NCI-H774 (cell line): ENCODE measurements around the gene GAS7.

Experiments used
- DNase-seq: peaks from one replicate; lab custom pipeline; 2025; lab: John Stamatoyannopoulos, UW

The GAS7 gene

DNA sequence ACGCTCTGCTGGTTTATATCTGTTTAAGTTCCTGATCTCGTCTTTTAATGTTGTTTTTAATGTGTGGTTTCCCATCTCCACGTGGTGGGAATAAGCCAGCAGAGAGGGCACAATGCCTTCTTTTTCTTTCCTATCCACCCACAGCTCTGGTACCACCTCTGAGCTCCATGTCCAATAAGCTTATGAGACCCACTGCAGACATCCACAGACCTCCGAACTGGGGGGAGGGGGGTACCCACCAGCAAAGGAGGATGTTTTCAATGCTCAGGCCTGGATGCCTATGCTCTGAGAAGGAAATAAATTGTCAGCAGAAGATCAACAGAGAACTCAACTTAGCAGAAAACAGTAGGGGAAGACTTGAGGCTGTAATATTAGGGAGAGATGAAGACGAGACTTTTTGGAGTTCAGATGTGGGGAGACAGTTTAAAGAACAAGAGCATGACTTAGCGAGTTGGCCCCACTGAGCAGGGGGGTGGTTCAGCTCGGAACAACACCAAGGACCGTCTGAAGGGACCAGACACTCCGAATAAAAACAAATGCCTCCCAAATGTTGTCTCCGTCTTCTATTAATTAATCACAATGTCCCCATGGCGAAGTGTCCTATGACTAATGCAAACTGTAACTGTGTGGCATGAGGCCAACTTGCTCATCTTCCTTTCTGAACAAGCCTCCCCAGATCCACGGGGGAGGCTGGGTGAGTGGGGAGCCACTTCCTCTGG lies 62.7 kb downstream of the GAS7 start:
- no peak for DNase-seq

DNA sequence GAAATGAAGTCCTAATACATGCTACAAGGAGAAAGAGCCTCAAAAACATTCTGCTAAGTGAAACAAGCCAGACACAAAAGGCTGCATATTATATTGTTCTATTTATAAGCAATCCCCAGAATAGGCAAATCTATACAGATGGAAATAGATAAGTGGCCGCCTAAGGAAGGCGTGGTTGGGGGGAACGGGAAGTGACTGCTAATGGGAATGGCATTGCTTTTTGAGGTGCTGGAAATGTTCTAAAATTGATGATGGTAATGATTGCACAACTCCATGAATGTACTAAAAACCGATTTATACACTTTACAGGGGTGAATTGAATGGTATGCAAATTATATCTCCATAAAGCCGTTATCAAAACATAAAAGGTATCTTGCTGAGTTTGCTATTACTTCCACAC lies 67.7 kb downstream of the GAS7 start:
- no peak for DNase-seq

DNA sequence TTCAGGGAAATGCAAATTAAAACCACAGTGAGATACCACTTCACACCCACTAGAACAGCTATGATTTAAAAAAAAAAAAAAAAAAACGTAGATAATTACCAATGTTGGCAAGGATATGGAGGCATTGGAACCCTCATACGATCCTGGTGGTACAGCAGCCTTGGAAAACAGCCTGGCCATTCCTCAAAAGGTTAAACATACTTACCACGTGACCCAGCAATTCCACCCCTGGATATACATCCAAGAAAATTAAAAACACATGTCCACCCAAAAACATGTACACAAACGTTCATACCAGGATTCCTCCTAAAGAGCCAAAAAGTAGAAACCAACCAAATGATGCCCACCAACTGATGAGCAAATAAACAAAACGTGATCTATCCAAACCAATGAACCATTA lies 68.1 kb downstream of the GAS7 start:
- DNase-seq = no peak

DNA sequence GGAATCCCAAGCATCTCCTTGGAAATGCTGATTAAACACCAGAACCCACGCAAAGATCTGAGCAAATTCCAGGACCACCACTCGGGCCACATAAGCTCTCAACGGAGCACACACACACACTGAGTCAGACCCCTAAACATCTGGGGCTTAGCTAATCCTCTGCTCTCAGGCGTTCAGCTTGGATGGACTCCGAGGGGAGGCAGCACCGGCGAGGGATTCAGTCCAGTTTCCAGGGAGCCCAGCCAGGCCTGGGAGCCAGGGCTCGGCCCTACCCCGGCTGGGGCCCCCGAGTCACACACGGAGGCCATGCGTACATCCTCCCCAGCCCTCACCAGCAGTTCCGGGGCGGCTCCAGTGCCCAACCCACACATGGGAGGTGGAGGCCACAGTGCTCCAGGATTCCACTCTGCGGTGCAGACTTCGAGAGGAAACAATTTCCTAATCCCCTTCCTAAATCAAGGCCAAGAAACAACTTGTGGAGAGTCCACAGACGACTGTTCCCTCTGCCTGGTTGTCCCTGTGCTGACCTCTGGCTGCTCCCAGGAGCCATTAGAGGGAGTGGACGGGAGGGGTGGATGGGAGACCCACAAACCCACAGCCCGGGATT lies 70.5 kb downstream of the GAS7 start:
- no peak for DNase-seq

DNA sequence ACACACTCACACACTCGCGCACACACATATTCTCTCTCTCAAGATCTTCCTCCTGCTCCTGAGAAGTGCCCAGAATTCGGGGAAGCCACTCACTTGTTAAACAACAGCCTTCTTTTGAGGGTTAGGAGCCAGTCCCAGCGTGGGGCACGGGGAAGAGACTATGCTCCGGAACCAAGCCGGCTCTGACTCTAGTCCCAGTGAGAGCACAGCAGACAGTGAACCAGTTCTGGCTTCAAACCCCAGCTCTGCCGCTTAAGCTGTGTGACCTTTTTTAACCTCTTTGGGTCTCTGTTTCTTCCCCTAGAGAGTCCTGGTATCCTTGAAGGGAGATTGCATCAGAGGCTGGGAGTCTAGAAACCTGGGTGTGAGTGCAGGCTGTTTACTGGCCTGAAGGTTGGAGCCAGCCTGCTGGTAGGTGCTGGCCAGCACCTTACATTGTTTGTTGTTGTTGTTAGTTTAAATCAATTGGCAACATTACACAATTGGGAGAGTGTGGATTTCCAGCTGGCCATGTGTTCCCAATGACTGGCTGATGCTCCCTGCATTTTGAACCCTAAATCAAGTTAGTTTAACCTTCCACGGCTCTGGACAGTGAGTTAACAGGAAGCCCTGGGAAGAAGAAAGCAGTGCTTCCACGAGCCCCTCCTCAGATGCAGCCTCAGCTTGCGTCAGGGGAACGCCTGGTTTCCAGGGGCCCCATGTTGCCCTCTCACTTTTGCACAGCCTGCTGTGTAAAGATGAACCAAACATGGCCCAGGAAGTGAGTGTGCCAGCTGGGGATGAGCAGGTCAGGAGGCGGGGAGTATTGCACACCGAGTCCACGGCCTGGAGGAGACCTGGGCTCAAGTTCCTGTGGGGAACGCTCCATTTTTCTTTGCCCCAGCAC lies 71.5 kb downstream of the GAS7 start:
- DNase-seq = no peak

DNA sequence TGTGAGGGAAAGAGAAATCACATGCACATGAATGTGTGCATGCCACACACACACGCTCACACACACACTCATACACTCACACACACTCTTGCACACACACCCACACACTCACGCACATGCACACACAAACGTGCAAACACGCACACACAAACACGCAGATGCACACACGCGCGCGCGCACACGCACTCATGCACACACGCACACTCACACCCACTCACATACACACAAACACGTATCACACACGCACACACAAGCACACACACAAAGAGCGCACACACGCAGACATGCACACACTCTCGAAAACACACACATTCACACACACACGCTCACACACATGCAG lies 72.2 kb downstream of the GAS7 start:
- DNase-seq = no peak

DNA sequence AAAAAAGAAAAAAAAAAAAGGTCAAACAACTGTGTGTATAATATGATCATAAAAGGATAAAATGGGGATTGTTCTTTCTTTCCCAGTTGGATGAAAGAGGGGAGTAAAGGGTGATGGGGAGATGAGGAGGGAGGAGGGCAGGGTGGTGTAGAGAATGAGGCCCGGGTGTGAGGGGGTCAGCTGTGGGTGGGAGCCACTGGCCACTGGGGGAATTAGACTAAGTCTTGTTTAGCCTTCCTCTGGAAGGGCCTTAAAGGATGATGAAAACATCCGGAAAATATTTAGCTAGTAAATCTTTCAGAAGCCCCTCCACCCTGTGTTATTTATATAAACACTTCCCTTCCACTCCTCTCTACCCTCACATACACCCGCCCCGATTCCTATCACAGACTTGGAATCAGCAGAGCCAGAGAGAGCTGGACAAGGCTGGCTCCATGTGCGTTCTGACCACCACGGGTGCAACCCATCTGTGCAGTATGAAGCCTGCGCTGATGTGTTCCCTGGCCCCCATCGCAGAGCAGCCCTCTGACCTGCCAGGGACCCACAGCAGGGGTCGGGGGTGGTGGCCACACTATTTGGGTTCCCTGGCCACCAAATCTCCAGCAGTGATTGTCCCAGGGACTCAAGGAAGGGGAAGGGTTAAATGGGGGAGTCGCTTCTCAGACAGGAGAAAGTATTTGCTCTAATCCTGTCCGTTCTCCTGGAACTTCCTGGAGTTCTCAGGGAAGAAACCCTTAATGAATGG lies 72.7 kb downstream of the GAS7 start:
- no peak for DNase-seq

DNA sequence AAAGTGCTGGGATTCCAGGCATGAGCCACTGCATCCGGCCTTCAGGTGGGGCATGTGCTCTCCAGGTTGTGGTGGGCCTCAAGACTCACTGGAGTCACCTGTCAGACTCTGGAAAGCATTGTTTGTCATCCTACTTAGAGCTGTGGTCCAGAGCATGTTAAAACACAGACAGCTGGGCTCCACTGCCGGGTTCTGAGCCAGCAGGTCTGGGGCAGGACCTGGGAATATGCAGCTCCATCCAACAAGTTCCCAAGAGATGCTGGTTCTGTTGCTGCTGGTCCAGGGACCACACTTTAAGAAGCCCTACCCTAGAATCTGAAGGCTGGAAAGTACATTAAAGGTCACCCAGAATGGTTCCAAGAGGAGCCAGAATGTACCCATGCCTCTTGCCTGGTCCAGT lies 75.3 kb downstream of the GAS7 start:
- DNase-seq = no peak

DNA sequence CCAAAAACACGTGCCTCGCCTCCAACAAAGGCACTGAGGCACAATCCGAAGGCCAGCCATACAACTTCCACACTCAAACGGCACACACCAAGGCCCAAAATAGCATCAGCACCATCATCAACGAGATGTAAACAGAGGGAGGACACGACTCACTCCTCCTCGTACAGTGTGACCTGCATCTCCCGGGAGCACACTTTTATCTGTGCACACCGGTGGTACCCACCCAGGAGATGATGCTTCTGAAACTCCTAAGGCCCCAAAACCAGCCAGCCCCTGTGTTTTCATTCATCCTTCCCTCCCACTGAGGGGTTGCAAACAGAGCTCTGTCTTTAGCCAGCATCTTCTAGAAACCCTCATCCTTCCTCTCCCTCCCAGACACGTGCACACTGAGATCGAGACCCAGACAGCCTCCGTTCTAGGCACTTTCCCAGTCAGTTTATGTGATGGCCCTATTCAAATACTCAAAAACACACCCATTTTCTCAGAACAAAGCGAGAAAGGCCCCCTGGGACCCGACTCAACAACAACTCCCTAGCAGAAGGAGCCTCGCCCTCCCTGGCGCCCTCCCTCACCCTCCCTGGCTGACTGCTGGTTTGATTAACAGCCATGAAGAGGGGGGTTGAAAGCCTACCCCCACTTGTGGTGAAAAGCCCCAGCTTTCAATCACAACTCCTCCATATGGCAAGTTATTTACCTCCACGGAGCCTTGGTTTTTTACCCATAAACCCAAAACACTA lies 76.3 kb downstream of the GAS7 start:
- no peak for DNase-seq

DNA sequence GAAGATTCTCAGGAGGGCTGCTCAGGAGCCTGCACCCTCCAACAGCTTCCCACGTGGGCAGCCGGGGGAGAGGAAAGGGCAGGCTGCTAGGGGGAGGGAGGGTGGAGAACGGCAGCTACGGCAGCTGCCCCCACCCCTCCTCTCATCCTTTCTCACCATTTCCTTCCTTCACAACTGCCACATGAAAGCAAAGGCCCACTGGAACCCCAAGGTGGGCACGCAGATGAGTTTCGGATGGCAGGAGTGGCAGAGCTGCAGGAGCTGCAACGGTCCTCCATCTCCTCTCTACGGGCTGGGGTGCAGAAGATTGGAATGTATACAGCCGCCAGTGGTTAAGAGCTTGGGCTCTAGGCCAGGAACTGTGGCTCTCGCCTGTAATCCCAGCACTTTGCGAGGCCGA lies 77.7 kb downstream of the GAS7 start:
- no peak for DNase-seq

DNA sequence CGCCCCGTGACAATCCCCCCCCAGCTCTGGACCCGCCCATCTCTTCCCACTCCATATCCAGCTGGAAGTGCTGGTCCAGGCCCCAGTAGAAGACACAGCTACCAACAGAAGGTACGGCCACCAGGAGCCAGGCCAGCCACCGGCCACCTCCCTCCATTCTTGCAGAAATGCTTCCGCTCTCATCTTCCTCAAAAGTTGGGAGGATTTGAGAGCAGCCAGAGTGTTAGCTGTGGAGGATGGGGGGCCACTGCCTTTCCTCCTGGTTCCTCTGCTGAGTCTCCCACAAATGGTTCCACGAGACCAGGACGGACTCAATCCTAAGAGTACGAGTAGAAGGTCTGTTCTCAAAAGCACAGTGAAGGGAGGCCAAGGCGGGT lies 78.3 kb downstream of the GAS7 start:
- DNase-seq = no peak

DNA sequence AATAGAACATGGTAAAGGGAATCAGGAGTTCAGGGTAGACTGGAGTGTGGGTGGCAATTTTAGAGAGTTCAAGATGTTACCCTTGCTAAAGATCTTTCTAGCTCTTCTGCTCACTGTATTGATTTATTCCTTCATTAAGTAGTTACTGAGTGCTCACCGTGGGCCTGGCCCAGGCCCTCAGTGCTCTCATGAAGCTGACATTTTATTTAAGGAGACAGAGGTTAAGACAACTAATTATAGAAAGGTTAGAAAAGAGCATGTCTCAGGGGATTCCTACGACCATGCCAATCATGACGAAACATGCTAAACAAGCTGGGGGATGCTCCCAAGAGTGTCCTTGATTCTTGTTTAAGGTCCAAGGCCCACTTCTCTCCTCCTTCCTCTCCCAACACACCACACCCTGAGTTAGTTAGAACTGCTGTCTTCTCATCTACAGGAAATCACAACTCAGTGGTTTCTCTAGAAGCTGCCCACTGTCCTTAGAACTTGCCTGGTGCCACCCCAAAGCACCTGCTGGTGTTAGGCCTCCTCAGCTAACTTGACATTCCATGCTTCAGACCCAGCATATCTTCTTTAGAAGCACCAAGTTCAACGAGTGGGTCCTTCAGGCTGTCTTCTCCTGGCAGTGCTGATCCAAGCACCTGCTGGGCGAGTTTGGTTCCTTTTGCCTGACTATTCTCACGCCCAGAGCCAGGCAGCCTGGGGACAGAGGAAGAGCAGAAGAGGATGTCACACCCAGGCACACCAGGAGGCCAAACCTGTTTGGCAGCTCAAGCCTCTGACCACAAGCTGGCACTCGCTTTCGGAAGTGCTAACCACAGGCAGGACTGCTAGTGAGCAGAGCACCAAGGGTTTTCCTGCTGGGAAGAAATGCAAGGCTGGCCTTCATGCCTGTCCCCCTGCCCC lies 79.0 kb downstream of the GAS7 start:
- no peak for DNase-seq

DNA sequence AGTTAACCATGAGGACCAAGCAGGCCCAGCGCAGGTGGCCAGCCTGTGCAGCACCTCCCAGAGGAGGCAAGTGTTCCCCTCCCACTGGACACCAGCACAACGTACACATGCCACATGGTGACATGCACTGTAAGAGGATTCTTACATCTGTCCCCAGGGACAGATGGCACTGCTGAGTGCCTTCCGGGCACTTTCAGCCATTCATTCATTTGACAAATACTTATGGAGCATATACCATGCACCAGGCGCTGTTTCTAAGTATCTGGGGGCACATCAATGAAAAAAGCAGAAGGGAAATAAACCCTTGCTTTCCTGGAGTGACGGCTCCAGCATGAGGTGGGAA lies 79.6 kb downstream of the GAS7 start:
- DNase-seq = no peak

DNA sequence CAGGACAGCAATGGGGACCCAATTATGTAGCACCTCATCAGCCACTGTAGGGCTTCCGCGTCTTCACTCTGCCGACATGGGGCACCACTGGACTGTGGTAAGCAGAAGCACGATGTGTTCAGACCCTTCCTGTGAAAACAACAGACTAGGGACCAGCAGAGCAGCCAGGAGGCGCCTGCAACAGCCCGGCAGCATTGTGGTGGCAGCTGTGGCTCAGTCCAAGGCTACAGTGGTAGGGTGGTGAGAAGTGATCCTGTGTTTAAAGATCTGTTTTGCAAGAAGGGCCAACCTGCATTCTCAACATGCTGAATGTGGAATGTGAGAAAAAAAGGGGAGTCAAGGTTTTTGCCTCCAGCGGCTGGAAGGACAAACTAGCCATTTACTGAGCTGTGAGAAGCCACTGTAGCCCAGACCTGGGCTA lies 80.8 kb downstream of the GAS7 start:
- DNase-seq = no peak

DNA sequence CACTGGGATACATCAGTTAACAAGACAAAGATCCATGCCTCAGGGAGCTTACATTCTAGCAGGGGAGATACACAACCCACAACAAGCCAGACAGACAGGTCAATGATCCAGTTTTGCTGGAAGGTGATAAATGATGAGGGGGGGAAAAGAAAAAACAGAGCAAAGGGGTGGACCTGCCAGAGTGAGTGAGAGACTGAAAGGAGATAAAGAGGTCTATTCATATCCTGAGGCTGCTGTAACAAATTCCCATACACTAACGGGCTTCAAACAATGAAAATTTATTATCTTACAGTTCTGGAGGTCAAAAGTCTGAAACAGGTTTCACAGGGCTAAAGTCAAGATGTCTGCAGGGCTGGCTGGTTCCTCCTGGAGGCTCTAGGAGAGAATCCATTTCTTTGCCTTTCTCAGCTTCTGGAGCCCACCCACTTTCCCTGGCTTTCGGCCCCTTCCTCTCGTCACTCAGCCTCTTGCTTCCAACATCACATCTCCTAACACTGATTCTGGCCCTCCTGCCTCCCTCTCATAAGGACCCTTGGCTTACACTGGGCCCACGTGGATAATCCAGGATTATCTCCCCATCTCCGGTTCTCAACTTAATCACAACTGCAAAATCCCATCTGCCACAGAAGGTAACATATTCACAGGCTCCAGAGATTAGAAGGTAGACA lies 81.5 kb downstream of the GAS7 start:
- no peak for DNase-seq

DNA sequence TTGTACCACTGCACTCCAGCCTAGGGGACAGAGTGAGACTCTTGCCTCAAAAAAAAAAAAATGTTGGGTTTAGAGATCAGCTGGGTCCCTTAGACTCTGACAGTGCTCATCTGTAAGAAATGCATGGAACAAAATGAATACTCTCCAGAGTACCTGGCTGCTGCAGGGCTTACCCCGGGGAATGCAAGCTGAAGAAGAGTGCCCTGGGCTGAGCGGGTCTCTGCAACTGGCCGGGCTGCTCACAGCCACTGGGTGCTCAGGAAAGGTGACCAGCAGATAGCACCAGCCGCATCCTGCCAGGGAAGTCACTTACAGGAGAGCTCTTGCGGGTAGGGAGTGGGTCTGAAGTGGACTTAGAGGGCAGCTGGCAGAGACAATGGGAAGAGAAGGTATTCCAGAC lies 82.1 kb downstream of the GAS7 start:
- DNase-seq = no peak

DNA sequence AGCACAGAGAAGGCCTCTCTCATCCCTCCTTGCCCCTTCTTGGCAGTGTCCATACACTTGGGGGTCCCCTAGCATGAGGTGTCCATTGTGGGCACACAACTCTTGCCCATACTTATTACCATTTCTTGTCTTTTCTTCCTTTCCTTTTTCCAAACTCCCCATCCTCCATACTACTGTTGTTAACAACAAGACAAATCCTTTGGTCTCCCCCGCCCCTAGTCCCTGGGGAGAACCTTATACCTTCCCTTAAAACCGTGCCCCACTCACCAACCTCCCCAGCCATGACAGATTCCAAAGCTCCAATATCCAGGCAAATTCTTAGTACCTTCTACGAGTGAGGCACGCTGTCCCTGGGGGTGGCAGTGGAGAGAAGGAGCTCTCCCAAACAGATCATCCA lies 82.9 kb downstream of the GAS7 start:
- DNase-seq = no peak

DNA sequence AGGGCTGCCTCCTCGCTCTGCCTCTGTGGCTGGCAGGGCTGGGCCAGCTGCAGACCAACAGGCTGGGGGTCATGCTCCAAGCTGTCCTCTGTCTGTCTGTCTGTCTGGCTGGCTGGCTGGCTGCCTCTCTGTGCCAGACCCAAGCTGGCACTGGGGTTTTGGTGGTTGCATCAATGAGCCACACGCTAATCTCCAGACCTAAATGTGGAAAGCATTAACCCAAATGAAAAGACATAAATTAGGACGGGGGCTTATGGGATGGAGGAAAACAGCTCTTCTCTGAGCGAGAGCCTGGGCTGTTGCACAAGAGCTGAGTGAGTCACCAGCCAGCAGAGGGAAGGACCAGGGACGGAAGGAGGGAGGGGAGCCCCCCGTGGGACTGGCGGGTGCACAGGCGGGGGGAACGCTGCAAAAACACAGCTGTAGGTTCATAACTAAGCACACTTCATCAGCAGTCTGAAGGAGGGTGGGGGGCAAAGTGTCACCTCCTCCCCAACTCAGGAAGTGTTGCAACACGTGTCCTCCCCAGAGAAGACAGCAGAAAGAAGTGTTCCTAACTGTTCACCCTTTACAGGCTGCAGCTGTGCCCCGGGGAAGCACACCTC lies 83.4 kb downstream of the GAS7 start:
- DNase-seq = no peak

DNA sequence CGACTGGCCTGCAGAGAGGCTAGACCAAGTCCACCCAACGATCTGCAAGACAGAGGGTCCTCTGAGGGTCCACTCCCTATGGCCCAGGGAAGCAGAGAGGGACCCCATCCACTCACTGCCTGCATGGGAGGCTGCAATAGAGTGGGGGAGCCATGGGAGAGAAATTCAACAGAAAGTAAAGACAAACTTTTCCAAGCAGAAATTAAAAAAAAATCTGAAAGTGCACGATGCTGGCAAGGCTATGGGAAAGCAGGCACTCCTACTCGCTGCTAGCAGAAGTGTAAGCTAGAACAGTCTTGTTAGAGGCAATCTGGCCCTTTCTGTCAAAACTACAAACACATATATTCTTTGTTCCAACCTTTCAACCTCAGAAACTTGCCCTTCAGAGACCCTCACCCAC lies 85.4 kb downstream of the GAS7 start:
- DNase-seq = no peak

DNA sequence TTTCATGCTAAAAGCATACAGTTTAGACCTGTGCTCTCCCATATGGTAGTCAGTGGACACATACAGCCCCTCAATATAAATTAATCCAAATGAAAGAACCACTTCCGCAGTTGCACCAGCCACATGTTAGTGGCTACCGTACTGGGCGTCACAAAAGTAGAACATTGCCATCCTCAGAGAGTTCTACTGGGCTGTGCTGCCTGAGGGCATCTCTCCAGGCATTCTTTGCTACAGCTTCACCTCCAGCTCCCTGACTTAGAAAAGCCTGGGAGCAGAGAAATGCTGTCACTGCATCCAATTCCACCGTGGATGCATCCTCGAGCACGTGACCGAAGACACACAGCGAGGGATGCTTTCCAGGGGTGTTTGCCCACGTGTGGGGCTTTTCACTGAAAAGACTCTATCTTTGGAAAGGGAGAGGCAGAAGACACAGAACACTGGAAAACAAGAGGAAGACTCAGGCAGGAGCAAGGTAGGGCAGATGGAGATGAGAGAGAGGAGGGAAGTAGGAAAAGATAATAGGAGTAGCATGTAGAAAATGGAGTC lies 86.4 kb downstream of the GAS7 start:
- DNase-seq = no peak
